Neutrophil (primary cell): ENCODE measurements around the gene IL17D.

Experiments
- H3K27ac ChIP-seq: fragments of 200-600 bp; sonication (generic); 2 replicates; pipeline ENCODE4 v1.5.1; 2016; ENCODE audit warnings: mild to moderate bottlenecking, moderate library complexity
- H3K27me3 ChIP-seq: fragments of 200-600 bp; sonication (generic); 2 replicates; pipeline ENCODE4 v1.6.0; 2016; ENCODE audit warnings: mild to moderate bottlenecking
- H3K36me3 ChIP-seq: fragments of 200-600 bp; sonication (generic); 2 replicates; pipeline ENCODE4 v1.5.1; 2017
- H3K4me1 ChIP-seq, 2 experiments: fragments of 200-600 bp in 1 of 2; sonication (generic) in 1 of 2; 1 replicate in 1 of 2; 2 replicates in 1 of 2; pipeline versions ENCODE4 v1.5.1 to v1.6.1; 2013 to 2016; ENCODE audit warnings: low read depth in 1 of 2, low read length in 1 of 2, mild to moderate bottlenecking in 1 of 2, moderate library complexity in 1 of 2; ENCODE audit not compliant: control insufficient read depth in 1 of 2, insufficient read depth in 1 of 2
- H3K4me3 ChIP-seq, 2 experiments: fragments of 200-600 bp in 1 of 2; sonication (generic) in 1 of 2; 1 replicate in 1 of 2; 2 replicates in 1 of 2; pipeline ENCODE4 v1.5.1; 2013 to 2016; ENCODE audit warnings: low read depth in 1 of 2, low read length in 1 of 2, mild to moderate bottlenecking in 1 of 2, moderate library complexity in 1 of 2
- H3K9me3 ChIP-seq: fragments of 200-600 bp; sonication (generic); 2 replicates; pipeline ENCODE4 v1.5.1; 2016
- CTCF ChIP-seq: fragments of 200-600 bp; sonication (generic); IDR thresholded peaks from 2 replicates; pipeline ENCODE4 v1.5.1; 2016; ENCODE audit warnings: antibody characterized with exemption

Gene IL17D

GRCh38 chr13:20685092-20685491 lies 18.4 kb upstream of the IL17D start:
- H3K27ac ChIP-seq: no peak overlapping the region
- no peaks in the 10 kb centered on the region for H3K36me3 ChIP-seq
- no peaks in the 10 kb centered on the region for H3K4me1 ChIP-seq
- no peaks in the 10 kb centered on the region for H3K9me3 ChIP-seq
- H3K4me3 ChIP-seq: no peak overlapping the region
- H3K27me3 ChIP-seq: no peaks in the 10 kb centered on the region
- TF ChIP-seq CTCF: no peak

GRCh38 chr13:20686167-20686566 lies 17.3 kb upstream of the IL17D start:
- TF ChIP-seq CTCF: no peak
- no peaks in the 10 kb centered on the region for H3K36me3 ChIP-seq
- H3K4me1 ChIP-seq: no peaks in the 10 kb centered on the region
- H3K27me3 ChIP-seq: no peaks in the 10 kb centered on the region
- H3K4me3 ChIP-seq: no peak overlapping the region
- H3K9me3 ChIP-seq: no peaks in the 10 kb centered on the region
- H3K27ac ChIP-seq: no peak overlapping the region

GRCh38 chr13:20686863-20687579 lies 16.5 kb upstream of the IL17D start:
- Histone ChIP-seq H3K4me1 (no peaks in the 10 kb centered on the region), H3K36me3 (no peaks in the 10 kb centered on the region), H3K27me3 (no peaks in the 10 kb centered on the region), H3K27ac (no peak overlapping the region), H3K4me3 (no peak overlapping the region), H3K9me3 (no peaks in the 10 kb centered on the region)
- TF ChIP-seq CTCF: no peak

GRCh38 chr13:20689291-20689690 lies 14.2 kb upstream of the IL17D start:
- no peak overlapping the region for H3K4me3 ChIP-seq
- no peaks in the 10 kb centered on the region for H3K36me3 ChIP-seq
- no peaks in the 10 kb centered on the region for H3K9me3 ChIP-seq
- no peaks in the 10 kb centered on the region for H3K4me1 ChIP-seq
- TF ChIP-seq CTCF: no peak
- H3K27me3 ChIP-seq: no peaks in the 10 kb centered on the region
- H3K27ac ChIP-seq: no peak overlapping the region

- no peak for TF ChIP-seq CTCF
- H3K27ac ChIP-seq: no peak overlapping the region
- no peaks in the 10 kb centered on the region for H3K9me3 ChIP-seq
- no peaks in the 10 kb centered on the region for H3K27me3 ChIP-seq
- no peaks in the 10 kb centered on the region for H3K36me3 ChIP-seq
- H3K4me3 ChIP-seq: no peak overlapping the region
- H3K4me1 ChIP-seq: no peaks in the 10 kb centered on the region
Observed at GRCh38 chr13:20691616-20692015, 11.9 kb upstream of the IL17D start.
